ENCODE measurements around the gene PTPN3.

DNA sequence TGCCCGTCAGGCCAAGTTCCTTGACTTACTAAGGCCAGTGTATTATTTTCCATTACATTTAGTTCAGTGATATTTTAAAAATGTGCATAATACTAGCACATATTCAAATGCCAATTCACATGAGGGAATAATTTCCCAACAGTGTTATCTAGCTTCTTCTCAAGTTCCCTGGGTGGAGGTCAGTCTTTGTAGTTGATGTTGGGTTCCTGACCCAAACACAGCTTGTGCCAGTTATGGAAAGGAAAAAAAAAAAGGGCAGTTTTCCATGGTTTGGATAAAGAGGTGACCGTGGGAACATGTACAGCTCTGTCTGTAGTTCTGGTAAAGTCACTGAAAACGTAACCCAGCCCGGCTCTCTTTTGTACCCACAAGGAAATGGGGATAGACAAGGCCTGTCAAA is 11.5 kb upstream of the PTPN3 start:
- TF ChIP-seq, protein P1, sequence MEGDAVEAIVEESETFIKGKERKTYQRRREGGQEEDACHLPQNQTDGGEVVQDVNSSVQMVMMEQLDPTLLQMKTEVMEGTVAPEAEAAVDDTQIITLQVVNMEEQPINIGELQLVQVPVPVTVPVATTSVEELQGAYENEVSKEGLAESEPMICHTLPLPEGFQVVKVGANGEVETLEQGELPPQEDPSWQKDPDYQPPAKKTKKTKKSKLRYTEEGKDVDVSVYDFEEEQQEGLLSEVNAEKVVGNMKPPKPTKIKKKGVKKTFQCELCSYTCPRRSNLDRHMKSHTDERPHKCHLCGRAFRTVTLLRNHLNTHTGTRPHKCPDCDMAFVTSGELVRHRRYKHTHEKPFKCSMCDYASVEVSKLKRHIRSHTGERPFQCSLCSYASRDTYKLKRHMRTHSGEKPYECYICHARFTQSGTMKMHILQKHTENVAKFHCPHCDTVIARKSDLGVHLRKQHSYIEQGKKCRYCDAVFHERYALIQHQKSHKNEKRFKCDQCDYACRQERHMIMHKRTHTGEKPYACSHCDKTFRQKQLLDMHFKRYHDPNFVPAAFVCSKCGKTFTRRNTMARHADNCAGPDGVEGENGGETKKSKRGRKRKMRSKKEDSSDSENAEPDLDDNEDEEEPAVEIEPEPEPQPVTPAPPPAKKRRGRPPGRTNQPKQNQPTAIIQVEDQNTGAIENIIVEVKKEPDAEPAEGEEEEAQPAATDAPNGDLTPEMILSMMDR (optimal IDR thresholded peaks at IDR 0.05 in 1 of 3, IDR thresholded peaks at IDR 0.05 in 1 of 3, conservative IDR thresholded peaks at IDR 0.05 in 1 of 3; ENCODE audit: extremely low read depth in 1 of 3, insufficient read depth in 2 of 3, low read length in 3 of 3), result no peak
- TF ChIP-seq EZH2 (IDR thresholded peaks at IDR 0.05; ENCODE audit: low read length), result no peak
